H1 (cell line): ENCODE measurements around the gene PYGB. TPM values are rescaled to one million over a fixed set of nuclear protein-coding genes. Genes with fewer than 3 reads are reported as not detected.

Experiments used
- CTCF ChIA-PET: fragments of 300-600 bp; sonication (Branson Sonifier 250); formaldehyde crosslinking; loops from one replicate; lab custom pipeline; 2021; ENCODE audit not compliant: partially characterized antibody; lab: Charles Lee
- POLR2A ChIA-PET: fragments of 300-600 bp; sonication (Branson Sonifier 250); formaldehyde crosslinking; loops from one replicate; lab custom pipeline; 2021; ENCODE audit warnings: inconsistent platforms; ENCODE audit not compliant: partially characterized antibody; lab: Charles Lee
- DNase-seq, 2 experiments: peaks; one replicate each; pipeline versions ENCODE4 v3.0.0 to v3.0.0-alpha.2; 2010 to 2022; ENCODE audit warnings: low spot score in 2 of 2, low read depth in 1 of 2, mixed read lengths in 1 of 2
- FAIRE-seq: peaks from 2 replicates; lab custom pipeline; 2011; peaks lifted over from hg19 to GRCh38; lab: Jason Lieb, UNC
- H2AFZ ChIP-seq: 2 replicates; pipeline ENCODE4 v1.8.1; 2012; ENCODE audit warnings: low read length, inconsistent platforms
- H2AK5ac ChIP-seq: 2 replicates; pipeline ENCODE4 v1.6.1; 2013; ENCODE audit warnings: low read depth, low read length
- H2BK120ac ChIP-seq: replicated peaks from 2 replicates; pipeline ENCODE3; 2013; ENCODE audit warnings: low read depth, low read length, inconsistent platforms
- H2BK12ac ChIP-seq: 2 replicates; pipeline ENCODE4 v1.6.1; 2013; ENCODE audit warnings: low read depth, low read length
- H2BK15ac ChIP-seq: 2 replicates; pipeline ENCODE4 v1.6.1; 2013; ENCODE audit warnings: low read length
- H2BK20ac ChIP-seq: 2 replicates; pipeline ENCODE4 v1.6.1; 2013; ENCODE audit warnings: low read length
- H2BK5ac ChIP-seq: 2 replicates; pipeline ENCODE4 v1.6.1; 2013; ENCODE audit warnings: low read depth, low read length
- H3K14ac ChIP-seq: 2 replicates; pipeline ENCODE4 v1.6.1; 2013; ENCODE audit warnings: inconsistent platforms; ENCODE audit not compliant: insufficient read length
- H3K18ac ChIP-seq: 2 replicates; pipeline ENCODE4 v1.6.1; 2013; ENCODE audit warnings: low read length; ENCODE audit errors: extremely low read depth
- H3K23ac ChIP-seq: 2 replicates; pipeline ENCODE4 v1.6.1; 2013; ENCODE audit warnings: inconsistent platforms; ENCODE audit not compliant: insufficient read length
- H3K23me2 ChIP-seq: 2 replicates; pipeline ENCODE4 v1.6.1; 2013; ENCODE audit warnings: low read depth, low read length
- H3K27ac ChIP-seq: 2 replicates; pipeline ENCODE4 v1.6.1; 2011; ENCODE audit warnings: low read depth, low read length, inconsistent platforms
- H3K27me3 ChIP-seq, 4 experiments: replicated peaks in 1 of 4; 1 replicate in 1 of 4; 2 replicates in 3 of 4; pipeline versions ENCODE4 v1.6.1 to v1.8.1; 2011 to 2013; ENCODE audit warnings: low read length in 3 of 4, mild to moderate bottlenecking in 3 of 4, inconsistent platforms in 2 of 4, mixed read lengths in 2 of 4, moderate library complexity in 1 of 4; ENCODE audit not compliant: control insufficient read depth in 3 of 4, insufficient read depth in 3 of 4; ENCODE audit errors: extremely low read depth in 1 of 4
- H3K36me3 ChIP-seq, 4 experiments: 2 replicates each; pipeline versions ENCODE4 v1.6.1 to v1.8.1; 2011 to 2013; ENCODE audit warnings: mild to moderate bottlenecking in 4 of 4, low read length in 3 of 4, moderate library complexity in 2 of 4, control low read depth in 1 of 4, inconsistent platforms in 1 of 4; ENCODE audit not compliant: insufficient read depth in 4 of 4, control insufficient read depth in 2 of 4
- H3K4ac ChIP-seq: replicated peaks from 2 replicates; pipeline ENCODE3; 2013; ENCODE audit warnings: low read length, low read depth, mixed read lengths, inconsistent platforms; ENCODE audit not compliant: insufficient read length
- H3K4me1 ChIP-seq, 4 experiments: replicated peaks in 1 of 4; 1 replicate in 1 of 4; 2 replicates in 3 of 4; pipeline versions ENCODE4 v1.6.1 to v1.8.1; 2011 to 2013; ENCODE audit warnings: low read length in 3 of 4, inconsistent platforms in 2 of 4, mixed read lengths in 1 of 4; ENCODE audit not compliant: insufficient read depth in 4 of 4, control insufficient read depth in 3 of 4
- H3K4me2 ChIP-seq, 2 experiments: 2 replicates each; pipeline versions ENCODE4 v1.6.1 to v1.8.1; 2011 to 2013; ENCODE audit warnings: low read depth in 2 of 2, low read length in 2 of 2, control low read depth in 1 of 2, inconsistent platforms in 1 of 2, mild to moderate bottlenecking in 1 of 2; ENCODE audit not compliant: insufficient read depth in 1 of 2
- H3K4me3 ChIP-seq, 4 experiments: fragments of 200-600, 300-600 bp in 1 of 4; sonication (generic), shearing (Covaris generic), sonication (Bioruptor Twin) in 1 of 4; 2 replicates each; pipeline versions ENCODE4 v1.5.1 to v1.8.1; 2011 to 2016; ENCODE audit warnings: low read length in 4 of 4, low read depth in 3 of 4, control low read depth in 2 of 4, inconsistent platforms in 2 of 4, mild to moderate bottlenecking in 2 of 4, mixed read lengths in 1 of 4, moderate library complexity in 1 of 4; ENCODE audit not compliant: insufficient read depth in 2 of 4; ENCODE audit errors: extremely low read depth in 1 of 4
- H3K56ac ChIP-seq: replicated peaks from 2 replicates; pipeline ENCODE3; 2013; ENCODE audit warnings: low read depth, mild to moderate bottlenecking, mixed read lengths, low read length, inconsistent platforms; ENCODE audit not compliant: insufficient read length
- H3K79me1 ChIP-seq: 2 replicates; pipeline ENCODE4 v1.6.1; 2013; ENCODE audit warnings: low read depth, low read length, control low read depth
- H3K79me2 ChIP-seq, 2 experiments: 2 replicates each; pipeline versions ENCODE4 v1.6.1 to v1.8.1; 2012 to 2013; ENCODE audit warnings: low read length in 2 of 2, mild to moderate bottlenecking in 2 of 2, inconsistent platforms in 1 of 2; ENCODE audit not compliant: insufficient read depth in 2 of 2, control insufficient read depth in 1 of 2
- H3K9ac ChIP-seq, 4 experiments: replicated peaks in 1 of 4; 1 replicate in 1 of 4; 2 replicates in 3 of 4; pipeline versions ENCODE4 v1.6.1 to v1.8.1; 2011 to 2013; ENCODE audit warnings: low read depth in 3 of 4, low read length in 3 of 4, control low read depth in 2 of 4, mild to moderate bottlenecking in 2 of 4, moderate library complexity in 2 of 4, inconsistent platforms in 1 of 4; ENCODE audit errors: extremely low read depth in 1 of 4
- H3K9me3 ChIP-seq, 2 experiments: 2 replicates each; pipeline versions ENCODE4 v1.6.1 to v1.8.1; 2012 to 2013; ENCODE audit warnings: mild to moderate bottlenecking in 2 of 2, moderate library complexity in 2 of 2, control low read depth in 1 of 2, inconsistent platforms in 1 of 2, low read depth in 1 of 2, low read length in 1 of 2, mixed read lengths in 1 of 2; ENCODE audit not compliant: insufficient read depth in 2 of 2
- H4K20me1 ChIP-seq, 2 experiments: replicated peaks in 1 of 2; 2 replicates each; pipeline versions ENCODE3 to v1.8.1; 2011 to 2013; ENCODE audit warnings: inconsistent platforms in 2 of 2, low read length in 2 of 2, mild to moderate bottlenecking in 1 of 2; ENCODE audit not compliant: insufficient read depth in 2 of 2, control insufficient read depth in 1 of 2
- H4K5ac ChIP-seq: 2 replicates; pipeline ENCODE4 v1.6.1; 2013; ENCODE audit warnings: low read length, low read depth, mixed read lengths, inconsistent platforms; ENCODE audit not compliant: insufficient read length
- H4K8ac ChIP-seq: 2 replicates; pipeline ENCODE4 v1.8.0; 2013; ENCODE audit warnings: mild to moderate bottlenecking, moderate library complexity, low read length, inconsistent platforms; ENCODE audit not compliant: insufficient read depth; ENCODE audit errors: extremely low read depth
- H4K91ac ChIP-seq: replicated peaks from 2 replicates; pipeline ENCODE3; 2013; ENCODE audit warnings: low read length, mixed read lengths, inconsistent platforms; ENCODE audit not compliant: insufficient read length
- ASH2L ChIP-seq: fragments of 200-600, 300-600 bp; sonication (generic); IDR thresholded peaks from one replicate; pipeline ENCODE4 v1.7.1; 2017; ENCODE audit warnings: low read length
- CEBPB ChIP-seq: IDR thresholded peaks from 2 replicates; pipeline ENCODE4 v1.6.1; 2012; ENCODE audit warnings: low read depth, low read length
- CREB1 ChIP-seq: IDR thresholded peaks from 2 replicates; pipeline ENCODE4 v1.6.1; 2012; ENCODE audit warnings: inconsistent platforms
- EP300 ChIP-seq, 2 experiments: IDR thresholded peaks; 1 replicate in 1 of 2; 2 replicates in 1 of 2; pipeline ENCODE4 v1.6.1; 2011 to 2012; ENCODE audit warnings: low read depth in 2 of 2, low read length in 2 of 2, mild to moderate bottlenecking in 2 of 2, borderline replicate concordance in 1 of 2, inconsistent platforms in 1 of 2, moderate library complexity in 1 of 2
- EZH2 ChIP-seq: fragments of 200-600 bp; sonication (generic); IDR thresholded peaks from 2 replicates; pipeline ENCODE4 v1.7.1; 2012; ENCODE audit warnings: low read depth, mild to moderate bottlenecking, moderate library complexity, low read length, inconsistent platforms; ENCODE audit not compliant: severe bottlenecking
- FOSL1 ChIP-seq: IDR thresholded peaks from 2 replicates; pipeline ENCODE4 v1.6.1; 2011; ENCODE audit warnings: mild to moderate bottlenecking, low read depth, low read length, moderate library complexity; ENCODE audit not compliant: insufficient read depth
- GABPA ChIP-seq: IDR thresholded peaks from 2 replicates; pipeline ENCODE4 v1.6.1; 2011; ENCODE audit warnings: mild to moderate bottlenecking, low read length, moderate library complexity, borderline replicate concordance; ENCODE audit not compliant: insufficient read depth
- JUN ChIP-seq: IDR thresholded peaks from 2 replicates; pipeline ENCODE4 v1.6.1; 2011; ENCODE audit warnings: low read depth, mild to moderate bottlenecking, improper control_type of control experiment, low read length
- POU5F1 ChIP-seq: IDR thresholded peaks from 2 replicates; pipeline ENCODE4 v1.6.1; 2011; ENCODE audit warnings: low read depth, mild to moderate bottlenecking, low read length, moderate library complexity
- RBBP5 ChIP-seq: IDR thresholded peaks from 2 replicates; pipeline ENCODE4 v1.7.1; 2012; ENCODE audit warnings: low read depth, mild to moderate bottlenecking, inconsistent platforms, low read length, moderate library complexity, borderline replicate concordance
- RXRA ChIP-seq: IDR thresholded peaks from 2 replicates; pipeline ENCODE4 v1.6.1; 2011; ENCODE audit warnings: low read depth, mild to moderate bottlenecking, low read length, moderate library complexity; ENCODE audit not compliant: insufficient read depth
- SP1 ChIP-seq: IDR thresholded peaks from 2 replicates; pipeline ENCODE4 v1.6.1; 2011; ENCODE audit warnings: low read depth, low read length
- TAF7 ChIP-seq: optimal IDR thresholded peaks from 2 replicates; pipeline ENCODE3; 2011; ENCODE audit warnings: low read depth, mild to moderate bottlenecking, inconsistent platforms, low read length, moderate library complexity, borderline replicate concordance
- WGBS, 2 experiments: shearing (Covaris generic) in 1 of 2; methylation state at CpG; one replicate each; pipeline versions ENCODE4 v1.1.6 to v1.1.7; 2013 to 2015; ENCODE audit warnings: low lambda C conversion rate in 2 of 2, mixed read lengths in 2 of 2, inconsistent platforms in 1 of 2, low coverage in 1 of 2, missing lambda C conversion rate in 1 of 2; ENCODE audit not compliant: insufficient replicate concordance in 2 of 2, insufficient coverage in 1 of 2, insufficient read length in 1 of 2; ENCODE audit errors: extremely low coverage in 1 of 2, missing lambda C conversion rate in 1 of 2; 5-methylcytosine and 5-hydroxymethylcytosine counted together
- polyA plus RNA-seq, 7 experiments: library from polyadenylated mRNA; depleted of rRNA in 3 of 7; stranded (reverse) in 5 of 7; unstranded in 2 of 7; fragments of >200 nt in 5 of 7; fragments of 200-250 nt in 2 of 7; gene quantifications; 1 replicate in 5 of 7; 2 replicates in 1 of 7; 4 replicates in 1 of 7; pipeline versions ENCODE4 v1.2.1 to v1.2.3, GENCODE V29; 2011 to 2013; ENCODE audit warnings: missing spikeins in 2 of 7, mixed read lengths in 2 of 7
- total RNA-seq: library from RNA; stranded (reverse); fragmentation: NEBNext Ultra II Directional; extraction: Animal tissue kit (Norgen Biotek cat#: 25700); gene quantifications from 2 replicates; pipeline ENCODE4 v1.2.1, GENCODE V29; 2021

PYGB gene
- total and polyA plus RNA-seq, 2 of the 8 experiments (the other 6 are each of a cell fraction or from before 2014, with no cell fraction given) = 26.6 to 56.0 TPM

GRCh38 chr20:25207960-25208534, 39.8 kb upstream of the PYGB start:
- CTCF ChIA-PET = interaction anchor here (0.6 to 2.0 kb wide), 3 partner anchors 12 to 218 kb away, joined by 3 to 6 read pairs (median 3); no protein-coding TSS in a partner anchor

More at GRCh38 chr20:25207960-25208534, 39.8 kb upstream of the PYGB start:
- Histone ChIP-seq H3K4me1 (peaks cover 7 to 13% (median 11%) of the 10 kb centered on the region in 4 experiments), H2AK5ac (no peak overlapping the region), H2AFZ (no peak overlapping the region), H3K79me1 (peaks cover 11% of the 10 kb centered on the region), H3K27me3 (no peaks in the 10 kb centered on the region), H3K27ac (no peak overlapping the region), H3K18ac (no peak overlapping the region), H4K8ac (no peak overlapping the region), H3K56ac (no peak overlapping the region), H4K91ac (no peak overlapping the region), H3K9ac (no peak overlapping the region), H2BK5ac (no peak overlapping the region), H3K4ac (no peak overlapping the region), H3K4me2 (no peak overlapping the region), H3K23ac (no peak overlapping the region), H3K4me3 (no peak overlapping the region), H4K20me1 (peaks cover 0 to 4% of the 10 kb centered on the region in 2 experiments), H2BK120ac (no peak overlapping the region), H3K9me3 (no peaks in the 10 kb centered on the region), H3K14ac (no peak overlapping the region), H3K79me2 (peaks cover 0 to 4% of the 10 kb centered on the region in 2 experiments; a peak in 2 of 4 replicates), H4K5ac (no peak overlapping the region), H3K36me3 (no peaks in the 10 kb centered on the region; a peak in 1 of 8 replicates), H2BK12ac (no peak overlapping the region), H2BK20ac (no peak overlapping the region), H2BK15ac (no peak overlapping the region), H3K23me2 (0 out of 2 replicates have a peak, but pooled peaks cover 2% of the 10 kb centered on the region)
- 92% methylated on average over 9 of the region's 9 CpGs; no CpG with 5 or more reads in 1 of the 2 experiments for WGBS, 2 experiments
- no peak for TF ChIP-seq GABPA
- no peak for TF ChIP-seq EZH2
- no peak for TF ChIP-seq ASH2L
- TF ChIP-seq CREB1 = no peak
- no peak for TF ChIP-seq POU5F1
- no peak for TF ChIP-seq RXRA
- no peak for TF ChIP-seq EP300 (IDR thresholded peaks at IDR 0.05; ENCODE audit: borderline replicate concordance in 1 of 2, low read depth in 2 of 2, low read length in 2 of 2)
- no peak for TF ChIP-seq FOSL1
- no peak for TF ChIP-seq JUN
- no peak for TF ChIP-seq CEBPB
- no peak for TF ChIP-seq TAF7
- TF ChIP-seq SP1 = no peak
- TF ChIP-seq RBBP5 = no peak
- no peak for FAIRE-seq
- no peak for DNase-seq
- POLR2A ChIA-PET = interaction anchor here (0.9 kb wide), 1 partner anchor 87 kb away, joined by 3 read pairs; no protein-coding TSS in a partner anchor
